HG02884 (cell line): ENCODE data around the gene PTPRO.

Experiments
- ATAC-seq: cut with Tn5 transposase; IDR thresholded peaks from one replicate; pipeline ENCODE4 v1.9.1; 2021; ENCODE audit warnings: mild to moderate bottlenecking, moderate library complexity; ENCODE audit not compliant: unreplicated experiment

The PTPRO gene

GRCh38 chr12:15634010-15634683 lies 311.8 kb downstream of the PTPRO start:
- no peak for ATAC-seq

- no peak for ATAC-seq
Observed at GRCh38 chr12:15636060-15636890, 314.0 kb downstream of the PTPRO start.

- ATAC-seq = no peak
Observed at GRCh38 chr12:15638231-15638630, 315.9 kb downstream of the PTPRO start.

- no peak for ATAC-seq
Observed at GRCh38 chr12:15644700-15645099, 322.4 kb downstream of the PTPRO start.

- ATAC-seq = no peak
Observed at GRCh38 chr12:15646581-15646980, 324.3 kb downstream of the PTPRO start.
